B cell (primary cell): ENCODE results near the gene TACR2. TPM values are rescaled to one million over a fixed set of nuclear protein-coding genes. Genes with fewer than 3 reads are reported as not detected.

Source experiments
- ATAC-seq: fragments of 200-7000 bp; cut with Tn5 transposase; one replicate; pipeline ENCODE4 v1.10.0; 2021; ENCODE audit warnings: low read depth, mild to moderate bottlenecking, moderate number of reproducible peaks, moderate library complexity
- CTCF ChIA-PET: fragments of 350-600 bp; sonication (Branson Sonifier 250); formaldehyde crosslinking; loops from one replicate; lab custom pipeline; 2021; ENCODE audit warnings: antibody characterized with exemption, inconsistent platforms; lab: Charles Lee
- POLR2A ChIA-PET: fragments of 350-600 bp; sonication (Branson Sonifier 250); formaldehyde crosslinking; loops from one replicate; lab custom pipeline; 2021; ENCODE audit warnings: antibody characterized with exemption; lab: Charles Lee
- DNase-seq: peaks from one replicate; pipeline ENCODE4 v3.0.0; 2013
- H2AFZ ChIP-seq: 2 replicates; pipeline ENCODE4 v1.6.1; 2012; ENCODE audit warnings: mild to moderate bottlenecking, low read depth, low read length; ENCODE audit not compliant: insufficient read depth, poor library complexity, severe bottlenecking
- H3K27ac ChIP-seq, 2 donors: 1 replicate in 1 of 2; 2 replicates in 1 of 2; pipeline ENCODE4 v1.5.1; 2012 to 2013; ENCODE audit warnings: low read length in 2 of 2, mild to moderate bottlenecking in 2 of 2, moderate library complexity in 1 of 2
- H3K27me3 ChIP-seq, 4 experiments: fragments of 200-600 bp in 1 of 4; sonication (generic) in 1 of 4; replicated peaks in 1 of 4; 1 replicate in 2 of 4; 2 replicates in 2 of 4; pipeline versions ENCODE4 v1.6.1 to v1.7.0; 2013 to 2016; ENCODE audit warnings: low read length in 3 of 4, mild to moderate bottlenecking in 2 of 4, mixed read lengths in 1 of 4, moderate library complexity in 1 of 4; ENCODE audit not compliant: insufficient read depth in 4 of 4, control insufficient read depth in 3 of 4; ENCODE audit errors: control extremely low read depth in 1 of 4
- H3K36me3 ChIP-seq, 2 experiments: replicated peaks in 1 of 2; 1 replicate in 1 of 2; 2 replicates in 1 of 2; pipeline versions ENCODE4 v1.6.1 to v1.7.1; 2013; ENCODE audit warnings: low read length in 1 of 2; ENCODE audit not compliant: insufficient read depth in 2 of 2, control insufficient read depth in 1 of 2; ENCODE audit errors: control extremely low read depth in 1 of 2, extremely low read depth in 1 of 2
- H3K4me1 ChIP-seq, 2 donors: fragments of 200-600 bp in 1 of 2; sonication (generic) in 1 of 2; 1 replicate in 1 of 2; 2 replicates in 1 of 2; pipeline versions ENCODE4 v1.5.1 to v1.6.1; 2013 to 2017; ENCODE audit warnings: low read length in 2 of 2; ENCODE audit not compliant: control insufficient read depth in 2 of 2, insufficient read depth in 2 of 2
- H3K4me2 ChIP-seq: replicated peaks from 2 replicates; pipeline ENCODE3; 2012; ENCODE audit warnings: mild to moderate bottlenecking, low read depth, low read length; ENCODE audit not compliant: poor library complexity, severe bottlenecking
- H3K4me3 ChIP-seq, 5 experiments: fragments of 200-600 bp in 1 of 5; sonication (generic) in 1 of 5; 1 replicate in 3 of 5; 2 replicates in 2 of 5; pipeline versions ENCODE4 v1.5.1 to v1.7.0; 2011 to 2016; ENCODE audit warnings: low read length in 4 of 5, mild to moderate bottlenecking in 4 of 5, low read depth in 2 of 5, control low read depth in 1 of 5, moderate library complexity in 1 of 5; ENCODE audit not compliant: insufficient read depth in 1 of 5; ENCODE audit errors: control extremely low read depth in 1 of 5, extremely low read depth in 1 of 5
- H3K79me2 ChIP-seq: fragments of 200-600 bp; sonication (generic); one replicate; pipeline ENCODE4 v1.6.0; 2016; ENCODE audit warnings: low read length; ENCODE audit not compliant: control insufficient read depth, insufficient read depth
- H3K9ac ChIP-seq: fragments of 200-600 bp; sonication (generic); 2 replicates; pipeline ENCODE4 v1.6.1; 2017; ENCODE audit warnings: mild to moderate bottlenecking, low read length, moderate library complexity
- H3K9me3 ChIP-seq, 3 donors: one replicate each; pipeline versions ENCODE4 v1.6.1 to v1.7.1; 2013; ENCODE audit warnings: low read length in 2 of 3; ENCODE audit not compliant: control insufficient read depth in 2 of 3, insufficient read depth in 1 of 3; ENCODE audit errors: control extremely low read depth in 1 of 3
- H4K20me1 ChIP-seq: 2 replicates; pipeline ENCODE4 v1.6.0; 2012; ENCODE audit warnings: mild to moderate bottlenecking, low read length; ENCODE audit not compliant: insufficient read depth, control insufficient read depth, poor library complexity, severe bottlenecking
- H3K27ac Mint-ChIP-seq: one replicate; pipeline ENCODE4 v1.8.0; 2021; ENCODE audit warnings: mixed read lengths
- H3K27me3 Mint-ChIP-seq: one replicate; pipeline ENCODE4 v1.8.0; 2021; ENCODE audit warnings: mixed read lengths
- H3K4me1 Mint-ChIP-seq: one replicate; pipeline ENCODE4 v1.8.0; 2021; ENCODE audit warnings: mixed read lengths
- H3K4me3 Mint-ChIP-seq: one replicate; pipeline ENCODE4 v1.8.0; 2021; ENCODE audit warnings: mixed read lengths
- H3K9me3 Mint-ChIP-seq: one replicate; pipeline ENCODE4 v1.8.0; 2022; ENCODE audit warnings: mixed read lengths; ENCODE audit not compliant: insufficient read depth
- CTCF ChIP-seq: fragments of 200-600 bp; IDR thresholded peaks from one replicate; pipeline ENCODE4 v1.8.0; 2022; ENCODE audit warnings: antibody characterized with exemption, mild to moderate bottlenecking
- EZH2 ChIP-seq: IDR thresholded peaks from 2 replicates; pipeline ENCODE4 v1.6.1; 2012; ENCODE audit warnings: borderline replicate concordance, low read depth, mild to moderate bottlenecking, moderate library complexity, low read length; ENCODE audit not compliant: insufficient read depth, poor library complexity, severe bottlenecking
- WGBS: methylation state at CpG from one replicate; pipeline ENCODE4 v1.1.5; 2013; ENCODE audit warnings: missing lambda C conversion rate; ENCODE audit not compliant: insufficient coverage; 5-methylcytosine and 5-hydroxymethylcytosine counted together
- intact Hi-C: fragments of 100-400 bp; cut with micrococcal nuclease; formaldehyde crosslinking; loops from one replicate; pipeline ENCODE4 v1.10.0; 2022
- polyA plus RNA-seq: library from polyadenylated mRNA; depleted of rRNA; stranded (reverse); fragments of >200 nt; gene quantifications from 2 replicates; pipeline ENCODE4 v1.2.3, GENCODE V29; 2012
- total RNA-seq, 2 donors: library from RNA; stranded (reverse); fragments of 120-200 nt in 1 of 2; gene quantifications; 1 replicate in 1 of 2; 2 replicates in 1 of 2; pipeline versions ENCODE4 v1.2.3 to v1.2.4, GENCODE V29; 2013 to 2022

The TACR2 gene
- total and polyA plus RNA-seq, 2 donors (not counting 1 experiment from before 2014, with no cell fraction given), result 0.18 TPM; not detected in 1

GRCh38 chr10:69379800-69380199 lies 36.9 kb downstream of the TACR2 start:
- ATAC-seq, result no peak
- H3K27ac Mint-ChIP-seq, result no peak overlapping the region
- Histone ChIP-seq H3K9ac (no peak overlapping the region), H3K27me3 (no peaks in the 10 kb centered on the region), H3K36me3 (peaks cover 8 to 60% of the 10 kb centered on the region in 2 experiments), H4K20me1 (no peaks in the 10 kb centered on the region), H3K4me3 (no peak overlapping the region), H3K4me2 (no peak overlapping the region), H3K27ac (no peak overlapping the region), H3K79me2 (no peaks in the 10 kb centered on the region), H2AFZ (no peak overlapping the region), H3K9me3 (no peaks in the 10 kb centered on the region), H3K4me1 (no peaks in the 10 kb centered on the region)
- TF ChIP-seq EZH2 (no peak), CTCF (no peak)
- intact Hi-C loops, result no loop called here
- no peak overlapping the region for H3K4me3 Mint-ChIP-seq
- peaks cover 14% of the 10 kb centered on the region for H3K4me1 Mint-ChIP-seq
- H3K27me3 Mint-ChIP-seq, result no peaks in the 10 kb centered on the region
- no peaks in the 10 kb centered on the region for H3K9me3 Mint-ChIP-seq
- DNase-seq, result no peak
- POLR2A ChIA-PET, result no interaction called here
- 96% methylated on average over 16 of the region's 16 CpGs for WGBS
- CTCF ChIA-PET, result interaction anchor here (1.2 kb wide), 1 partner anchor 11 kb away, joined by 3 read pairs; no protein-coding TSS in a partner anchor

- no peak for TF ChIP-seq CTCF
- no peak for TF ChIP-seq EZH2
- intact Hi-C loops, result no loop called here
- Histone ChIP-seq H3K4me3 (no peak overlapping the region), H3K27me3 (no peaks in the 10 kb centered on the region), H3K27ac (peak overlapping the region in 1 of 2 donors; percentile 1), H3K4me2 (no peak overlapping the region), H3K36me3 (peaks cover 8 to 52% of the 10 kb centered on the region in 2 experiments), H3K9ac (no peak overlapping the region), H3K9me3 (no peaks in the 10 kb centered on the region), H3K4me1 (no peaks in the 10 kb centered on the region), H3K79me2 (no peaks in the 10 kb centered on the region), H2AFZ (no peak overlapping the region), H4K20me1 (no peaks in the 10 kb centered on the region)
- Mint-ChIP-seq H3K9me3 (no peaks in the 10 kb centered on the region), H3K4me1 (peaks cover 14% of the 10 kb centered on the region), H3K27ac (peak overlapping the region; percentile 67), H3K27me3 (no peaks in the 10 kb centered on the region), H3K4me3 (no peak overlapping the region)
- POLR2A ChIA-PET, result interaction anchor here (0.7 kb wide), 1 partner anchor 51 kb away, joined by 4 read pairs; no protein-coding TSS in a partner anchor
- CTCF ChIA-PET, result interaction anchor here (2.1 kb wide), 1 partner anchor 143 kb away, joined by 5 read pairs; no protein-coding TSS in a partner anchor
- WGBS, result 100% methylated on average over 1 of the region's 3 CpGs
- DNase-seq (no peak), ATAC-seq (no peak)
Observed at GRCh38 chr10:69377933-69378332, 38.8 kb downstream of the TACR2 start.
